GM10248 (cell line): ENCODE measurements around the gene KCNE4.
"Not testable (repeated sequence)": the region's sequence is repeated elsewhere in the genome, so short reads cannot be mapped to it uniquely, and the experiment has no call there.

Experiments
- CTCF ChIA-PET: fragments of 300-600 bp; sonication (Branson Sonifier 250); formaldehyde crosslinking; extraction: SDS; loops from one replicate; lab custom pipeline; 2021; ENCODE audit warnings: antibody characterized with exemption; lab: Yijun Ruan, JAX
- POLR2A ChIA-PET: fragments of 350-650 bp; sonication (Branson Sonifier 250); formaldehyde crosslinking; extraction: SDS; loops from one replicate; lab custom pipeline; 2020; ENCODE audit warnings: antibody characterized with exemption; lab: Yijun Ruan, JAX
- DNase-seq: peaks from one replicate; pipeline ENCODE4 v3.0.0; 2012; ENCODE audit errors: extremely low spot score
- CTCF ChIP-seq: IDR thresholded peaks from 2 replicates; pipeline ENCODE4 v1.5.1; 2012; ENCODE audit warnings: mild to moderate bottlenecking, low read depth; ENCODE audit errors: extremely low read depth, missing control alignments, control extremely low read depth

Gene KCNE4

DNA sequence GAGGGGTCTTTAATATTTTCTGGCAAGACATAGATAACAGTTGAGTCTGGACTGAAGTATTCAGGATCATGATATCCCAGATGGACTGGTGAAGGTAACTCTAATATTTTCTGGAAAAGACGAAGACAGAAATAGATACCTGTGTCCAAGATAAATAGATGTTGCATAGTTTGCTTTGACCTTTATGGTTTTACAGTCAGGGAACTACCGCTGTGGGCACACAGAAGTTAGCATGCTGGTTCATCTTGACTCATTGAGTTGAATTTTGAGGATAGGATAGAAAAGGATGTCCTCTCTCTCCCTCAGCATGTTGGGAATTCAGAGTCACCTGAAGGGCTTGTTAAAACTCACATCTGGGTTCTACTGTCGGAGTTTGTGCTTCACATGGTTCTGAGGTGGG, 20.8 kb downstream of the KCNE4 start:
- DNase-seq: no peak
- POLR2A ChIA-PET: no interaction called here
- no peak for TF ChIP-seq CTCF
- CTCF ChIA-PET: interaction anchor here (1.0 kb wide), 1 partner anchor 9 kb away, joined by 4 read pairs; no protein-coding TSS in a partner anchor

DNA sequence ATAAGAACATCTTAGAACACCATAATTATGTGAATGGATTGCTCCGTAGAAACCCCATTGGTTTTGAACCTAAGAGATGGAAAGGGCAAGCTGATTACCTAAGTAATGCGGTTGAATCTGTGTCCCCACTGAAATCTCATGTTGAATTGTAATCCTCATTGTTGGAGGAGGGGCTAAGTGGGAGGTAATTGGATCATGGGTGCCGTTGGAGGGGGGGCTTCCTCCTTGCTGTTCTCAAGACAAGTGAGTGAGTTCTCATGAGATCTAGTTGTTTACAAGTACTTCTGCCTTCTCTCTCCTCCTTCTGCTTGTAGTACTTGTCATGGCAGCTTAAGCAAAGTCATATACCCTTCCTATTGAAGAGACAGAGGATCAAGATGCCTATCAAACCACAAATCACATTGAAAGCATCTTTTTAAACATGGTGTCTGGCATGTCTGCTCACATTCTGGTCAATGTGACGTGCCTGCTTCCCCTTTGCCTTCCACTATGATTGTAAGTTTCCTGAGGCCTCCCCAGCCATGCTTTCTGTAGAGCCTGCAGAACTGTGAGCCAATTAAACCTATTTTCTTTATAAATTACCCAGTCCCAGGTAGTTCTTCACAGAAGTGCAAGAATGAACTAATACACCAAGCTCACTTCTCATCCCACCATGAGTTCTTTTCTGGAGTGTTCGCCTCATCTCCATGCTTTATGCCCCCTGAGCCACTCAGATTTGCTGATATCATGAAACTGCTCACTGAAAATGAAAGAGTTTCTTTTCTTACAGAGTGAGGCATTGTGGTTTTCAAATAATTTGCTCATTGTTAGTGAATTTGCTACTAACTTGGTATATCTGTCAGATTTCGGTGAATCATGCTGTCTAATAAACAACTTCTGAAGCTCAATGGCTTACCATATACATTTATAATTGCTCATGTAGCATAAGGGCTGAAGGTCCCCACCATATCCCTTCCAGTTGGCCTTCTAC, 23.6 kb downstream of the KCNE4 start:
- CTCF ChIA-PET: interaction anchor here (1.5 kb wide), 1 partner anchor 27 kb away, joined by 3 read pairs; no protein-coding TSS in a partner anchor
- POLR2A ChIA-PET: no interaction called here
- TF ChIP-seq CTCF: no peak
- DNase-seq: no peak

DNA sequence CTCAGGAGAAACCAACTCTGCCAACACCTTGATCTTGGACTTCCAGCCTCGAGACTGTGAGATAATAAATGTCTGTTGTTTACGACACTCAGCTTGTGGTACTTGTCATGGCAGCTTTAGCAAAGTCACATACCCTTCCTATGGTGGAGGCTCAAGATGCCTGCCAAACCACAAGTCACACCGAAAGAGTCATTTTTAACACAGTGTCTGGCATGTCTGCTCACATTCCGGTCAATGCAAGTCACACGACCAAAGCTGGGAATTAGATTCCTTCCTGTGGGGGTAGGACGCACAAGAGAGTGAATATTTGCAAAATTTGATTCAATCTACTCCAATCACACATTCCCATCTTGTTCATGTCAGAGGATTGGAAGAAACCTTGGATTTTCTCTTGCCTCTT, 24.6 kb downstream of the KCNE4 start:
- DNase-seq: no peak
- ChIA-PET POLR2A (no interaction called here), CTCF (no interaction called here)
- no peak for TF ChIP-seq CTCF

DNA sequence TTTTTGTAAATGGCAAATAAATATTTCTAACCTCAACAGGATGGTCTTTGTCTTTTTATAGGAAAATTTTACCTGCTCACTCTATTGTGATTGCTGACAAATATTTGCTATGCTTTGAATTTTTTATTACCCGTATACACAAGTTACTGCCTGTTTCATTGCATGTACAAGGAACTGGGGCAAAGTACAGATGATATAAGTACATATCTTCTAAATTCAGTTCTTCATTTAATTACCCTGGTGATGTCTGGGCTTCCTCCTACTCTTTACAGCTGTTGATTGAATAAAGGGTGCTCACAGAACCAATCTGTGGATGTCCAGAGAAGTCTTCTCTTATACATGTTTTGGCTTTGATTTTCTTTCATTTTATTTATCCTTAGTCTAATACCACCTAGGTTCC, 26.5 kb downstream of the KCNE4 start:
- ChIA-PET POLR2A (no interaction called here), CTCF (interaction anchor here (1.4 kb wide), 1 partner anchor 36 kb away, joined by 4 read pairs; no protein-coding TSS in a partner anchor)
- TF ChIP-seq CTCF: no peak
- no peak for DNase-seq

DNA sequence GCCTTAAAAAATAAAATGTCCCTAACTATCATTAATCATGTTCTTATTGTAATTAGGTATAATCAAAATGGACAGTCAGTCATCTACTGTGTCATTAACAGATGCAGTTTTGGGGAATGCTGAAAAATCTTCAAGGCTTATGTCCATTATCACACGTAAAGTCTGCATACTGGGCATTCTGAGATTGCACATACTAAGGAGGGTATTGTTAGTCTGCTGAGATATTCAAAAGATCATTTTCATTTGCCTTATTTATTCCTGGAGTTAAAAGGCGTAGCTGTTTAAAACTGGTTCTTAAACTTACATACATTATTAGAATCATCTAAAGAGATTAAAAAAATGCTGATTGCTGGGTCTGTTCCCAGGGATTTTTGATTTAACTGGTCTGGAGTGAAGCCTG, 27.4 kb downstream of the KCNE4 start:
- TF ChIP-seq CTCF: no peak
- DNase-seq: no peak
- ChIA-PET CTCF (interaction anchor here (1.4 kb wide), 1 partner anchor 37 kb away, joined by 4 read pairs; no protein-coding TSS in a partner anchor), POLR2A (no interaction called here)

DNA sequence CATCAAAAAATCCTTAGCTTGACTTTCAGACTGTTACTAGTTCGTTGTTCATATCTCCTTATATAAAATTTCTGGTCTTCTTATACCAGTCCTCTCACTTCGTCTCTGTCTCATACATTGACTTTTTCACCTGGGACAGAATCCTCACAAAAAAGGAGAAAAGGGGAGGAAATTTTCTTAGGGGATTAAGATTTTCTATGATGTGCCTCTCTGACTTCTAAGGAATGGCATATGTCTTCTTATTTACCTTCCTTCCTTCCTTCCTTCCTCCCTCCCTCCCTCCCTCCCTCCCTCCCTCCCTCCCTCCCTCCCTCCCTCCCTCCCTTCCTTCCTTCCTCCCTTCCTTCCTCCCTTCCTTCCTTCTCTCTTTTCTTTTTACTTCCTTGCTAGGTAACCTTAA, 27.9 kb downstream of the KCNE4 start:
- DNase-seq: no peak
- ChIA-PET CTCF (interaction anchor here (1.4 kb wide), 1 partner anchor 37 kb away, joined by 4 read pairs; no protein-coding TSS in a partner anchor), POLR2A (no interaction called here)
- no peak for TF ChIP-seq CTCF

- CTCF ChIA-PET: interaction anchor here (1.1 kb wide), 1 partner anchor 21 kb away, joined by 3 read pairs; no protein-coding TSS in a partner anchor
- POLR2A ChIA-PET, DNase-seq: not testable (repeated sequence)
Observed at GRCh38 chr2:223080790-223081360, 28.9 kb downstream of the KCNE4 start.
